Epithelial cell of umbilical artery (primary cell): ENCODE results near the gene VCX2. TPM values are rescaled to one million over a fixed set of nuclear protein-coding genes. Genes with fewer than 3 reads are reported as not detected.

Experiments
- total RNA-seq: library from RNA; depleted of rRNA; stranded (reverse); fragments of >200 nt; gene quantifications from 2 replicates; pipeline ENCODE4 v1.2.3, GENCODE V29; 2014

Gene VCX2
- not detected in 2 replicates for total RNA-seq

DNA sequence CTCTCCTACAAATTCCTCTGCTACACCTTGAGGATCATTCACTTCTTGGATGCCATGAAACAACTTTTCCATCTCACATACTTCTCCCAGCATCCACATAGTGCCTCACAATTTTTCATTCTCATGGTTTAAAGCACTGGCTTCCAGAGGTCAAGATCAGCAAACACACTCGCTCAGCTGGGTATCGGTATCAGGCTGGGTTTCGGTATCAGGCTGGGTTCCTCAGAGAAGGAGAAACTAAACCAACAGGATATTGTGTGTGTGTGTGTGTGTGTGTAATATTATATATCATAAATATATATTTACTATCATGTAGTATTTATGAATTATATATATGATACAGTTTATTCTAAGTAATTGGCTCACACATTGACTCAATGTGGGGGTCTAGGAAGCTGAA lies at the start of gene VCX2:
VCX2 (minus strand) TSS at position 99 of the 400 bp plus-strand sequence. CDS start 624 bp downstream, outside the sequence.

Other genes starting within 250 kb of the VCX2 start
- gene PNPLA4, start 243.9 kb downstream of the VCX2 start, total RNA-seq = 8.8 and 18.8 TPM in 2 replicates